HepG2 (cell line): ENCODE measurements around the gene EBLN2. TPM values are rescaled to one million over a fixed set of nuclear protein-coding genes. Genes with fewer than 3 reads are reported as not detected.

ENCODE experiments used
- ATF6 ChIP-seq: sonication (generic); formaldehyde crosslinking; conservative IDR thresholded peaks from 2 replicates; pipeline ENCODE4 v1.4.0; 2020; ENCODE audit warnings: missing genetic modification reagents
- FOXA1 ChIP-seq, 2 experiments: fragments of 450-650 bp in 1 of 2; sonication (generic) in 1 of 2; formaldehyde crosslinking in 1 of 2; IDR thresholded peaks; 2 replicates each; pipeline versions ENCODE4 v1.4.0 to v1.6.1; 2016 to 2020; ENCODE audit warnings: missing genetic modification reagents in 1 of 2
- HNRNPK ChIP-seq: fragments of 200-400 bp; formaldehyde crosslinking; IDR thresholded peaks from 2 replicates; pipeline ENCODE4 v1.6.1; 2018; ENCODE audit warnings: low read length, low read depth, moderate library complexity, mild to moderate bottlenecking; ENCODE audit not compliant: poor library complexity, severe bottlenecking
- KDM2A ChIP-seq: sonication (generic); formaldehyde crosslinking; IDR thresholded peaks from 2 replicates; pipeline ENCODE4 v1.4.0; 2020; ENCODE audit warnings: low read depth, missing genetic modification reagents, borderline replicate concordance
- MLLT10 ChIP-seq: sonication (generic); formaldehyde crosslinking; IDR thresholded peaks from 2 replicates; pipeline ENCODE4 v1.4.0; 2020; ENCODE audit warnings: missing genetic modification reagents
- SETDB1 ChIP-seq: sonication (generic); formaldehyde crosslinking; IDR thresholded peaks from 2 replicates; pipeline ENCODE4 v1.5.1; 2020; ENCODE audit warnings: missing genetic modification reagents, mild to moderate bottlenecking, borderline replicate concordance
- SIX4 ChIP-seq: sonication (generic); formaldehyde crosslinking; IDR thresholded peaks from 2 replicates; pipeline ENCODE4 v1.4.0; 2020; ENCODE audit warnings: missing genetic modification reagents
- SMAD1 ChIP-seq: sonication (generic); formaldehyde crosslinking; IDR thresholded peaks from 2 replicates; pipeline ENCODE4 v1.4.0; 2020; ENCODE audit warnings: missing genetic modification reagents, low read depth, mild to moderate bottlenecking, borderline replicate concordance
- SOX13 ChIP-seq, 3 experiments: fragments of 450-650 bp in 1 of 3; sonication (generic) in 1 of 3; formaldehyde crosslinking in 1 of 3; IDR thresholded peaks in 2 of 3; conservative IDR thresholded peaks in 1 of 3; 2 replicates each; pipeline versions ENCODE4 v1.5.0 to v1.6.1; 2016 to 2020; ENCODE audit warnings: antibody characterized with exemption in 1 of 3, mild to moderate bottlenecking in 1 of 3, missing compliant biosample characterization in 1 of 3, missing genetic modification reagents in 1 of 3, moderate library complexity in 1 of 3
- ZEB1 ChIP-seq: IDR thresholded peaks from 2 replicates; pipeline ENCODE4 v1.6.1; 2012; ENCODE audit warnings: mild to moderate bottlenecking, low read depth, inconsistent platforms; ENCODE audit not compliant: insufficient replicate concordance
- ZFAT ChIP-seq: sonication (generic); formaldehyde crosslinking; conservative IDR thresholded peaks from 2 replicates; pipeline ENCODE4 v1.8.1; 2023; ENCODE audit warnings: missing genetic modification reagents, inconsistent platforms
- ZNF460 ChIP-seq: sonication (generic); formaldehyde crosslinking; IDR thresholded peaks from 2 replicates; pipeline ENCODE4 v1.5.1; 2020; ENCODE audit warnings: missing genetic modification reagents, mild to moderate bottlenecking, borderline replicate concordance
- ZNF562 ChIP-seq: sonication (generic); formaldehyde crosslinking; IDR thresholded peaks from 2 replicates; pipeline ENCODE4 v1.8.0; 2022; ENCODE audit warnings: missing genetic modification reagents, borderline replicate concordance
- ZNF569 ChIP-seq: sonication (generic); formaldehyde crosslinking; IDR thresholded peaks from 2 replicates; pipeline ENCODE4 v1.5.0; 2020; ENCODE audit warnings: mild to moderate bottlenecking, missing genetic modification reagents, moderate library complexity, borderline replicate concordance
- ZNF580 ChIP-seq: IDR thresholded peaks from 2 replicates; pipeline ENCODE4 v1.6.1; 2016; ENCODE audit warnings: low read depth, borderline replicate concordance
- ZNF598 ChIP-seq: sonication (generic); formaldehyde crosslinking; IDR thresholded peaks from 2 replicates; pipeline ENCODE4 v1.5.1; 2020; ENCODE audit warnings: mild to moderate bottlenecking, missing genetic modification reagents, borderline replicate concordance
- ZNF670 ChIP-seq: sonication (generic); formaldehyde crosslinking; IDR thresholded peaks from 2 replicates; pipeline ENCODE4 v1.8.0; 2022; ENCODE audit warnings: mild to moderate bottlenecking, missing genetic modification reagents, borderline replicate concordance
- ZNF792 ChIP-seq: IDR thresholded peaks from 2 replicates; pipeline ENCODE4 v1.6.1; 2016
- polyA plus RNA-seq, 8 experiments: library from polyadenylated mRNA; depleted of rRNA in 3 of 8; stranded (reverse) in 7 of 8; unstranded in 1 of 8; fragments of >200 nt; fragmentation: Illumina TruSeq in 4 of 8; extraction: Trizol in 4 of 8; gene quantifications; 2 replicates each; pipeline versions ENCODE4 v1.2.1 to v1.2.3, GENCODE V29; 2011 to 2016; ENCODE audit warnings: low read depth in 4 of 8, missing spikeins in 1 of 8, mixed read lengths in 1 of 8; ENCODE audit not compliant: insufficient read depth in 1 of 8
- total RNA-seq, 5 experiments: library from RNA; depleted of rRNA; stranded (reverse); fragments of >200 nt; fragmentation: Illumina TruSeq; extraction: Trizol; gene quantifications; 2 replicates each; pipeline ENCODE4 v1.2.3, GENCODE V29; 2016; ENCODE audit warnings: low read depth in 1 of 5
- TF ChIP-seq, protein P1 (sequence below): sonication (generic); formaldehyde crosslinking; IDR thresholded peaks from 2 replicates; pipeline ENCODE4 v1.5.1; 2020; ENCODE audit warnings: mild to moderate bottlenecking, missing genetic modification reagents, moderate library complexity
- TF ChIP-seq, protein P2 (sequence below): sonication (generic); formaldehyde crosslinking; IDR thresholded peaks from 2 replicates; pipeline ENCODE4 v1.4.0; 2020; ENCODE audit warnings: missing genetic modification reagents

Gene EBLN2
- total and polyA plus RNA-seq, 2 of the 13 experiments (the other 11 are each of a cell fraction or from before 2014, with no cell fraction given): 3.3 to 8.3 TPM

GRCh38 chr3:73026111-73026759 lies 35.2 kb upstream of the EBLN2 start (continued):
- TF ChIP-seq ZNF562 (CRISPR knock-in tag): no peak
- no peak for TF ChIP-seq ZNF580 (CRISPR knock-in tag)
- TF ChIP-seq, protein P1, sequence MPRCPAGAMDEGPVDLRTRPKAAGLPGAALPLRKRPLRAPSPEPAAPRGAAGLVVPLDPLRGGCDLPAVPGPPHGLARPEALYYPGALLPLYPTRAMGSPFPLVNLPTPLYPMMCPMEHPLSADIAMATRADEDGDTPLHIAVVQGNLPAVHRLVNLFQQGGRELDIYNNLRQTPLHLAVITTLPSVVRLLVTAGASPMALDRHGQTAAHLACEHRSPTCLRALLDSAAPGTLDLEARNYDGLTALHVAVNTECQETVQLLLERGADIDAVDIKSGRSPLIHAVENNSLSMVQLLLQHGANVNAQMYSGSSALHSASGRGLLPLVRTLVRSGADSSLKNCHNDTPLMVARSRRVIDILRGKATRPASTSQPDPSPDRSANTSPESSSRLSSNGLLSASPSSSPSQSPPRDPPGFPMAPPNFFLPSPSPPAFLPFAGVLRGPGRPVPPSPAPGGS: no peak
- TF ChIP-seq, protein P2, sequence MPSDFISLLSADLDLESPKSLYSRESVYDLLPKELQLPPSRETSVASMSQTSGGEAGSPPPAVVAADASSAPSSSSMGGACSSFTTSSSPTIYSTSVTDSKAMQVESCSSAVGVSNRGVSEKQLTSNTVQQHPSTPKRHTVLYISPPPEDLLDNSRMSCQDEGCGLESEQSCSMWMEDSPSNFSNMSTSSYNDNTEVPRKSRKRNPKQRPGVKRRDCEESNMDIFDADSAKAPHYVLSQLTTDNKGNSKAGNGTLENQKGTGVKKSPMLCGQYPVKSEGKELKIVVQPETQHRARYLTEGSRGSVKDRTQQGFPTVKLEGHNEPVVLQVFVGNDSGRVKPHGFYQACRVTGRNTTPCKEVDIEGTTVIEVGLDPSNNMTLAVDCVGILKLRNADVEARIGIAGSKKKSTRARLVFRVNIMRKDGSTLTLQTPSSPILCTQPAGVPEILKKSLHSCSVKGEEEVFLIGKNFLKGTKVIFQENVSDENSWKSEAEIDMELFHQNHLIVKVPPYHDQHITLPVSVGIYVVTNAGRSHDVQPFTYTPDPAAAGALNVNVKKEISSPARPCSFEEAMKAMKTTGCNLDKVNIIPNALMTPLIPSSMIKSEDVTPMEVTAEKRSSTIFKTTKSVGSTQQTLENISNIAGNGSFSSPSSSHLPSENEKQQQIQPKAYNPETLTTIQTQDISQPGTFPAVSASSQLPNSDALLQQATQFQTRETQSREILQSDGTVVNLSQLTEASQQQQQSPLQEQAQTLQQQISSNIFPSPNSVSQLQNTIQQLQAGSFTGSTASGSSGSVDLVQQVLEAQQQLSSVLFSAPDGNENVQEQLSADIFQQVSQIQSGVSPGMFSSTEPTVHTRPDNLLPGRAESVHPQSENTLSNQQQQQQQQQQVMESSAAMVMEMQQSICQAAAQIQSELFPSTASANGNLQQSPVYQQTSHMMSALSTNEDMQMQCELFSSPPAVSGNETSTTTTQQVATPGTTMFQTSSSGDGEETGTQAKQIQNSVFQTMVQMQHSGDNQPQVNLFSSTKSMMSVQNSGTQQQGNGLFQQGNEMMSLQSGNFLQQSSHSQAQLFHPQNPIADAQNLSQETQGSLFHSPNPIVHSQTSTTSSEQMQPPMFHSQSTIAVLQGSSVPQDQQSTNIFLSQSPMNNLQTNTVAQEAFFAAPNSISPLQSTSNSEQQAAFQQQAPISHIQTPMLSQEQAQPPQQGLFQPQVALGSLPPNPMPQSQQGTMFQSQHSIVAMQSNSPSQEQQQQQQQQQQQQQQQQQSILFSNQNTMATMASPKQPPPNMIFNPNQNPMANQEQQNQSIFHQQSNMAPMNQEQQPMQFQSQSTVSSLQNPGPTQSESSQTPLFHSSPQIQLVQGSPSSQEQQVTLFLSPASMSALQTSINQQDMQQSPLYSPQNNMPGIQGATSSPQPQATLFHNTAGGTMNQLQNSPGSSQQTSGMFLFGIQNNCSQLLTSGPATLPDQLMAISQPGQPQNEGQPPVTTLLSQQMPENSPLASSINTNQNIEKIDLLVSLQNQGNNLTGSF (CRISPR knock-in tag): no peak
- no peak for TF ChIP-seq SMAD1
- TF ChIP-seq SIX4 (CRISPR knock-in tag): no peak
- TF ChIP-seq ZNF460: no peak
- TF ChIP-seq KDM2A (CRISPR knock-in tag): no peak
- TF ChIP-seq FOXA1 (IDR thresholded peaks at IDR 0.05): no peak
- 0 out of 2 replicates have a peak, but pooled peaks have one; percentile 29 for TF ChIP-seq FOXA1 (CRISPR knock-in tag; IDR thresholded peaks at IDR 0.05)
- no peak for TF ChIP-seq ATF6 (CRISPR knock-in tag)
- TF ChIP-seq ZNF670: no peak
- TF ChIP-seq SOX13 (IDR thresholded peaks at IDR 0.05): 0 out of 2 replicates have a peak, but pooled peaks have one; percentile 38
- peak in 1 of 2 experiments; percentile 95; a peak in 2 of 4 replicates for TF ChIP-seq SOX13 (CRISPR knock-in tag; conservative IDR thresholded peaks at IDR 0.05 in 1 of 2, IDR thresholded peaks at IDR 0.05 in 1 of 2)
- TF ChIP-seq HNRNPK: no peak
- TF ChIP-seq ZNF792 (CRISPR knock-in tag): no peak
- no peak for TF ChIP-seq ZNF598
- TF ChIP-seq ZFAT (CRISPR knock-in tag): no peak
- no peak for TF ChIP-seq ZEB1
- no peak for TF ChIP-seq MLLT10 (CRISPR knock-in tag)
- TF ChIP-seq SETDB1 (CRISPR knock-in tag): no peak
- no peak for TF ChIP-seq ZNF569
